Fibroblast of mammary gland (primary cell): ENCODE results near the gene MAP3K2.

Experiments used
- DNase-seq: peaks from one replicate; pipeline ENCODE4 v3.0.0-alpha.2; 2010; ENCODE audit warnings: low read depth
- H3K4me3 ChIP-seq: 2 replicates; pipeline ENCODE4 v1.5.1; 2011; ENCODE audit warnings: low read depth, mild to moderate bottlenecking, low read length, moderate library complexity; ENCODE audit not compliant: control insufficient read depth
- CTCF ChIP-seq: conservative IDR thresholded peaks from 2 replicates; pipeline ENCODE4 v1.5.1; 2011; ENCODE audit warnings: low read depth, low read length, inconsistent platforms; ENCODE audit not compliant: control insufficient read depth, insufficient read depth

MAP3K2 gene

GRCh38 chr2:127365211-127365643 lies 22.5 kb downstream of the MAP3K2 start:
- no peak for DNase-seq
- H3K4me3 ChIP-seq: no peak overlapping the region
- TF ChIP-seq CTCF: no peak

DNA sequence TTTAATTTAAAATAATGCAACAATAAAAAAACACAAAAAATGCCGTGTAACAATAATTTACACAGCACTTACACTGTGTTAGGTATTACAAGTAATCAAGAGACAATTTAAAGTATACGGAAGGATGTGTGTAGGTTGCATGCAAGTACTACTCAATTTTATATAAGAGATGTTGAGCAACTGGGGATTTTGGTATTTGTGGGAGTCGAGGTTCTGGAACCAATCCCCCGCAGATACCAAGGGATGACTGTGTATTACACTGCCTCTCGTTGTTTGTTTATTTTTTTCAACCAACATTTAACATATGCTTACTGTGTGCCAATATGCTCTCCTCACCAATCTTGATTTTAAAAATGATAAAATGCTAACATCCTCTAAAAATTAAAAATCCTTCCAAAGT lies 24.8 kb downstream of the MAP3K2 start:
- TF ChIP-seq CTCF: no peak
- H3K4me3 ChIP-seq: no peak overlapping the region
- peak; percentile 76 for DNase-seq

- H3K4me3 ChIP-seq: no peak overlapping the region
- DNase-seq: peak; percentile 52
- TF ChIP-seq CTCF: no peak
These were observed 25.6 kb downstream of the MAP3K2 start for GRCh38 chr2:127361929-127362885.

DNA sequence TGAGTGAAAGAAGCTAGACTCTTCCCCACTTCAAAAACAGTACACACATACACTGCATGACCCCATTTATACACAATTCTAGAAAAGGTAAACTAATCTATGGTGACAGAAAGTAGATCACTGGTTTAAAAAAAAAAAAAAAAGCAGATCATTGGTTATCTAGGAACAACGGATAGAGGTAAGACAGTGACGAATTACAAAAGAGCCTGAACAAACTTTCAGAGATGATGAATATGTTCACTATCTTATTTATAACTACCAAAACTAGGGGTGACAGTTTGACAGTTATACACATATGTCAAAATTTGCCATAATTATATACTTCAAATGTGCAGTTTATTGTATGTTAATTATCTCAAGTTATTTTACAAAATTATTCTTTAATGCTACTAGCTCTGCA lies 27.5 kb downstream of the MAP3K2 start:
- TF ChIP-seq CTCF: no peak
- DNase-seq: no peak
- H3K4me3 ChIP-seq: no peak overlapping the region

- DNase-seq: no peak
- TF ChIP-seq CTCF: no peak
- no peak overlapping the region for H3K4me3 ChIP-seq
These were observed 28.3 kb downstream of the MAP3K2 start for GRCh38 chr2:127359520-127359919.

DNA sequence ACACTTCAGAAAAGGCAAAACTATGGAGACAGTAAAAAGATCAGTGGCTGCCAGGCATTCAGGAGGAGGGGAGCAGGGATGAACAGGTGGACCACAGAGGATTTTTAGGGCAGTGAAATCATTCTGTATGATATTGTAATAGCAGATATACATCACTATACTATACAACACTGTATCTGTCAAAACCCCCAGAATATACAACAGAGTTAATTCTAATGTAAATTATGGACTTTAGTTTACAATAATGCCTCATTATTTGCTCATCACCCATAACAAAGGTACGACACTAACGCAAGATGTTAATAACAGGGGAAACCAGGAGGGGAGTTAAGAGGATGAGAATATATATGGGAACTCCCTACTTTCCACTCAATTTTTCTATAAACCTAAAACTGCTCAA lies 28.8 kb downstream of the MAP3K2 start:
- no peak for DNase-seq
- TF ChIP-seq CTCF: no peak
- H3K4me3 ChIP-seq: no peak overlapping the region
